Measurements from ENCODE around the gene GRPEL1. TPM values are rescaled to one million over a fixed set of nuclear protein-coding genes. Genes with fewer than 3 reads are reported as not detected.
A peak's percentile ranks its signal among the peaks of the same experiment; 100 is the strongest.

Gene GRPEL1
- polyA plus RNA-seq, 1 of the 3 experiments (the other 2 are of a cell fraction) = 29.8 TPM

DNA sequence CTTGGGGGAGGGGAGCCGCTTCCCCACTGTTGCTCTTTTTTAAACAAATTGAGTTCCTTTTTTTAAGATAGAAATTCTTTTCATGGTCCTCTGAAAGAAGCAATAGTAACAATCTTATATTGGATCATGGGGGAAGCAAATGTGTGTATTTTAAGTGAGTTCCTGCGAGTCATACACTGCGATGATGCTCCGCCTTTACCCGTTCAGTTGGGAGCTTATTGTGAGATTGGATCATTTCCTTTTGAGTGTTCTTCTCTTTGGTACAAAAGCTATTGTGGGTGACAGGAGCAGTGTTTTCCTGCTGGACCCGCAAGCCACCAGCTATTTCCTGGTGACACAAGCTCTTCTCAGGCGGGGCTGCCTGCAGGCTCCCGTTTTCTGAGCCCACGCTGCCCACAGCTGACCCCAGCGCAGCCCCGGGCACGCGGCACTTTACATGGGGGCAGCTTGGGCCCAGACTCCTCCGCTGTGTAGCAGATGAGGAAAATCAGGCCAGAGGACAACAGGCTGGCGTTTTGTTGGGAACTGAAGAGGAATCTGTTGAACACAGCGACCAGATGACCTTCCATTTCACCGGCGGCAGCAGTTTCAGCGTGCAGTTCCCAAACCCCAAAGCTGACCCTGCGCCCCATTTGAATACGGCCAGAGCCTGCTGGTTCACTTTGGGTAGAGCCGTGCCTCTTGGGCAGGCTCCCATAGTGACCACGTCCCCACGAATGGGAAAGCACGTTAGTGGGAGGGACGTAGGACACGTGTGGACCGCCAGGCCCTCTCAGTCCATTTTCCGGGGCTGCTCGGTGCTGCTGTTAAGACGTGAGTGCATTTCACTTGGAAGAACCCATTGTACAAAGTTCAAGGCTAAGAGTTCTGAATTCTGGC lies 12.5 kb downstream of the GRPEL1 start:
- Histone ChIP-seq H3K79me2 (ENCODE audit: insufficient read depth) (peaks cover 55% of the 10 kb centered on the region; the same call in 1 of the 2 replicates), H3K27me3 (ENCODE audit: insufficient read depth) (no peaks in the 10 kb centered on the region), H3K4me3 (ENCODE audit: low read depth in 2 of 2, low read length in 1 of 2) (no peak overlapping the region), H2AFZ (ENCODE audit: low read depth) (no peak overlapping the region), H4K20me1 (ENCODE audit: insufficient read depth) (no peaks in the 10 kb centered on the region; the same call in 1 of the 2 replicates), H3K27ac (ENCODE audit: low read depth in 2 of 2, low read length in 1 of 2) (peak overlapping the region in 1 of 2 experiments; percentile 38; a peak in 2 of 4 replicates), H3K9me2 (no peaks in the 10 kb centered on the region), H3K4me1 (ENCODE audit: control insufficient read depth in 1 of 2, insufficient read depth in 2 of 2, low read depth in 1 of 2, low read length in 1 of 2) (peaks cover 0 to 4% of the 10 kb centered on the region in 2 experiments; a peak in 1 of 4 replicates), H3K9me3 (no peaks in the 10 kb centered on the region), H3K9ac (no peak overlapping the region), H3K36me3 (replicated peaks in 1 of 2; ENCODE audit: control insufficient read depth in 1 of 2, insufficient read depth in 2 of 2, low read length in 1 of 2) (peaks cover 32 to 57% of the 10 kb centered on the region in 2 experiments), H3F3A (replicated peaks; ENCODE audit: insufficient read depth) (peaks cover 27% of the 10 kb centered on the region), H3K4me2 (peak overlapping the region; percentile 29; the same call in 1 of the 2 replicates)
- WGBS (ENCODE audit: low lambda C conversion rate) = 91% methylated on average over 30 of the region's 31 CpGs
- no peak for DNase-seq
- no peak for TF ChIP-seq EP300 (IDR thresholded peaks at IDR 0.05; ENCODE audit: borderline replicate concordance in 1 of 2, low read depth in 1 of 2, low read length in 1 of 2)
- TF ChIP-seq, protein P1, sequence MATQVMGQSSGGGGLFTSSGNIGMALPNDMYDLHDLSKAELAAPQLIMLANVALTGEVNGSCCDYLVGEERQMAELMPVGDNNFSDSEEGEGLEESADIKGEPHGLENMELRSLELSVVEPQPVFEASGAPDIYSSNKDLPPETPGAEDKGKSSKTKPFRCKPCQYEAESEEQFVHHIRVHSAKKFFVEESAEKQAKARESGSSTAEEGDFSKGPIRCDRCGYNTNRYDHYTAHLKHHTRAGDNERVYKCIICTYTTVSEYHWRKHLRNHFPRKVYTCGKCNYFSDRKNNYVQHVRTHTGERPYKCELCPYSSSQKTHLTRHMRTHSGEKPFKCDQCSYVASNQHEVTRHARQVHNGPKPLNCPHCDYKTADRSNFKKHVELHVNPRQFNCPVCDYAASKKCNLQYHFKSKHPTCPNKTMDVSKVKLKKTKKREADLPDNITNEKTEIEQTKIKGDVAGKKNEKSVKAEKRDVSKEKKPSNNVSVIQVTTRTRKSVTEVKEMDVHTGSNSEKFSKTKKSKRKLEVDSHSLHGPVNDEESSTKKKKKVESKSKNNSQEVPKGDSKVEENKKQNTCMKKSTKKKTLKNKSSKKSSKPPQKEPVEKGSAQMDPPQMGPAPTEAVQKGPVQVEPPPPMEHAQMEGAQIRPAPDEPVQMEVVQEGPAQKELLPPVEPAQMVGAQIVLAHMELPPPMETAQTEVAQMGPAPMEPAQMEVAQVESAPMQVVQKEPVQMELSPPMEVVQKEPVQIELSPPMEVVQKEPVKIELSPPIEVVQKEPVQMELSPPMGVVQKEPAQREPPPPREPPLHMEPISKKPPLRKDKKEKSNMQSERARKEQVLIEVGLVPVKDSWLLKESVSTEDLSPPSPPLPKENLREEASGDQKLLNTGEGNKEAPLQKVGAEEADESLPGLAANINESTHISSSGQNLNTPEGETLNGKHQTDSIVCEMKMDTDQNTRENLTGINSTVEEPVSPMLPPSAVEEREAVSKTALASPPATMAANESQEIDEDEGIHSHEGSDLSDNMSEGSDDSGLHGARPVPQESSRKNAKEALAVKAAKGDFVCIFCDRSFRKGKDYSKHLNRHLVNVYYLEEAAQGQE (IDR thresholded peaks at IDR 0.05; ENCODE audit: low read depth, low read length) = no peak
- no peak for TF ChIP-seq EZH2phosphoT487 (IDR thresholded peaks at IDR 0.05; ENCODE audit: borderline replicate concordance, low read depth)
- no peak for TF ChIP-seq FOXJ3 (CRISPR knock-in tag; IDR thresholded peaks at IDR 0.05)
- TF ChIP-seq CTCF (IDR thresholded peaks at IDR 0.05) = no peak
- no peak for TF ChIP-seq TAF1 (IDR thresholded peaks at IDR 0.05; ENCODE audit: borderline replicate concordance, low read depth, low read length)
- no peak for TF ChIP-seq GATA2 (CRISPR knock-in tag; IDR thresholded peaks at IDR 0.05)
- TF ChIP-seq YY1 (IDR thresholded peaks at IDR 0.05; ENCODE audit: low read depth) = no peak
- TF ChIP-seq NRF1 (IDR thresholded peaks at IDR 0.05; ENCODE audit: low read depth, low read length) = no peak
- TF ChIP-seq, protein P2, sequence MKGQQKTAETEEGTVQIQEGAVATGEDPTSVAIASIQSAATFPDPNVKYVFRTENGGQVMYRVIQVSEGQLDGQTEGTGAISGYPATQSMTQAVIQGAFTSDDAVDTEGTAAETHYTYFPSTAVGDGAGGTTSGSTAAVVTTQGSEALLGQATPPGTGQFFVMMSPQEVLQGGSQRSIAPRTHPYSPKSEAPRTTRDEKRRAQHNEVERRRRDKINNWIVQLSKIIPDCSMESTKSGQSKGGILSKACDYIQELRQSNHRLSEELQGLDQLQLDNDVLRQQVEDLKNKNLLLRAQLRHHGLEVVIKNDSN (IDR thresholded peaks at IDR 0.05; ENCODE audit: borderline replicate concordance, low read depth) = no peak
- no peak for TF ChIP-seq FOSL2 (IDR thresholded peaks at IDR 0.05; ENCODE audit: borderline replicate concordance, low read depth)
- no peak for TF ChIP-seq USF2 (IDR thresholded peaks at IDR 0.05; ENCODE audit: borderline replicate concordance, low read depth, low read length)
- no peak for TF ChIP-seq MEF2A (IDR thresholded peaks at IDR 0.05; ENCODE audit: borderline replicate concordance, low read depth)
- TF ChIP-seq TCF12 (IDR thresholded peaks at IDR 0.05) = no peak
- TF ChIP-seq SIN3A (IDR thresholded peaks at IDR 0.05; ENCODE audit: borderline replicate concordance, low read depth, low read length) = no peak
- ChIA-PET POLR2A (no interaction called here), CTCF (interaction anchor here (1.1 to 1.6 kb wide), 3 partner anchors 10 to 241 kb away, joined by 3 to 7 read pairs (median 6); partner anchors contain the start of gene TADA2B)

Data from SK-N-SH (cell line).